Measurements from ENCODE around the gene CCSER1. TPM values are rescaled to one million over a fixed set of nuclear protein-coding genes. Genes with fewer than 3 reads are reported as not detected.

Gene CCSER1
- total and polyA plus RNA-seq, 2 of the 8 experiments (the other 6 are each of a cell fraction or from before 2014, with no cell fraction given) = 0.26 to 0.84 TPM

- Histone ChIP-seq H3K4me2 (ENCODE audit: insufficient read depth in 1 of 2, low read depth in 2 of 2, low read length in 2 of 2) (no peak overlapping the region), H3K27ac (ENCODE audit: low read depth, low read length) (no peak overlapping the region), H2AK5ac (ENCODE audit: low read depth, low read length) (no peak overlapping the region), H3K9ac (replicated peaks in 1 of 4; ENCODE audit: extremely low read depth in 1 of 4, low read depth in 3 of 4, low read length in 3 of 4) (no peak overlapping the region), H3K23ac (ENCODE audit: insufficient read length) (no peak overlapping the region), H2BK20ac (ENCODE audit: low read length) (no peak overlapping the region), H4K8ac (ENCODE audit: extremely low read depth, insufficient read depth, low read length) (no peak overlapping the region), H2BK15ac (ENCODE audit: low read length) (no peak overlapping the region), H3K14ac (ENCODE audit: insufficient read length) (no peak overlapping the region), H2BK120ac (replicated peaks; ENCODE audit: low read depth, low read length) (no peak overlapping the region), H4K5ac (ENCODE audit: insufficient read length, low read depth, low read length) (no peak overlapping the region), H4K91ac (replicated peaks; ENCODE audit: insufficient read length, low read length) (no peak overlapping the region), H2AFZ (ENCODE audit: low read length) (no peak overlapping the region), H3K23me2 (ENCODE audit: low read depth, low read length) (no peaks in the 10 kb centered on the region), H2BK12ac (ENCODE audit: low read depth, low read length) (no peak overlapping the region), H3K18ac (ENCODE audit: extremely low read depth, low read length) (no peak overlapping the region), H3K79me2 (ENCODE audit: control insufficient read depth in 1 of 2, insufficient read depth in 2 of 2, low read length in 2 of 2) (no peaks in the 10 kb centered on the region), H3K9me3 (ENCODE audit: insufficient read depth in 2 of 2, low read depth in 1 of 2, low read length in 1 of 2) (no peaks in the 10 kb centered on the region), H3K4me1 (replicated peaks in 1 of 4; ENCODE audit: control insufficient read depth in 3 of 4, insufficient read depth in 4 of 4, low read length in 3 of 4) (peaks cover 0 to 5% (median 2%) of the 10 kb centered on the region in 4 experiments; a peak in 2 of 7 replicates), H3K36me3 (ENCODE audit: control insufficient read depth in 2 of 4, insufficient read depth in 4 of 4, low read length in 3 of 4) (no peaks in the 10 kb centered on the region), H3K56ac (replicated peaks; ENCODE audit: insufficient read length, low read depth, low read length) (no peak overlapping the region), H3K79me1 (ENCODE audit: low read depth, low read length) (no peaks in the 10 kb centered on the region), H3K4ac (replicated peaks; ENCODE audit: insufficient read length, low read depth, low read length) (no peak overlapping the region), H4K20me1 (replicated peaks in 1 of 2; ENCODE audit: control insufficient read depth in 1 of 2, insufficient read depth in 2 of 2, low read length in 2 of 2) (no peaks in the 10 kb centered on the region), H3K4me3 (ENCODE audit: extremely low read depth in 1 of 4, insufficient read depth in 2 of 4, low read depth in 3 of 4, low read length in 4 of 4) (no peak overlapping the region), H2BK5ac (ENCODE audit: low read depth, low read length) (no peak overlapping the region), H3K27me3 (replicated peaks in 1 of 4; ENCODE audit: control insufficient read depth in 3 of 4, extremely low read depth in 1 of 4, insufficient read depth in 3 of 4, low read length in 3 of 4) (no peaks in the 10 kb centered on the region)
- FAIRE-seq (no peak), DNase-seq (ENCODE audit: low read depth in 1 of 2, low spot score in 2 of 2) (no peak)
- POLR2A ChIA-PET (ENCODE audit: partially characterized antibody) = no interaction called here
- CTCF ChIA-PET (ENCODE audit: partially characterized antibody) = no interaction called here
- TF ChIP-seq EGR1 (IDR thresholded peaks at IDR 0.05; ENCODE audit: borderline replicate concordance, low read depth, low read length) (no peak), SP2 (IDR thresholded peaks at IDR 0.05; ENCODE audit: low read length) (no peak), KDM4A (IDR thresholded peaks at IDR 0.05; ENCODE audit: low read depth, low read length, severe bottlenecking) (no peak), CHD2 (IDR thresholded peaks at IDR 0.05; ENCODE audit: low read length) (no peak), SIN3A (conservative IDR thresholded peaks at IDR 0.05 in 1 of 2, IDR thresholded peaks at IDR 0.05 in 1 of 2; ENCODE audit: low read depth in 1 of 2, low read length in 2 of 2) (no peak), NANOG (IDR thresholded peaks at IDR 0.05; ENCODE audit: insufficient read depth, low read depth, low read length, poor library complexity, severe bottlenecking) (no peak)
Measured at GRCh38 chr4:90078440-90078839, 48.8 kb upstream of the CCSER1 start.
